ENCODE data around the gene PNO1. TPM values are rescaled to one million over a fixed set of nuclear protein-coding genes. Genes with fewer than 3 reads are reported as not detected.
A peak's percentile ranks its signal among the peaks of the same experiment; 100 is the strongest.

Gene PNO1
- total RNA-seq, 1 experiment from 2014 or later: 35.0 TPM

DNA sequence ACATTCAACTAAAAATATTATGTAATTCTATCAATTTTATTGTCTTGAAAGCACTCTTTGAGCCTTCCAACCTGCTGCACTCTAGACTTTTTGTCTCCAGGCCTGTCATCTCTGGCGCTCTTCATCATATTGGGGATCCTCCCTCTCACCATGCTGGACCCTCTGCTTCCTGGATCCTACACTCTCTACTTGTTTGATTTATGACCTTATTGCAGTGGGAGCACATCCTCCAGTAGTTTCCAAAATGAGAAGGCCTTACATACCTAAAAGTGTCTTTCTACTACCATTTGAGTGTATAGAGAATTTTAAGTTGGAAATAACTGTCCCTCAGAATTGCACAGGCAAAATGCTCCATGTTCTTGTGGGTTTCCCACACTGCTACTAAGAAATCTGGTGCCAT, 25.2 kb downstream of the PNO1 start:
- peaks cover 4% of the 10 kb centered on the region for H3K4me1 Mint-ChIP-seq (ENCODE audit: insufficient read depth, unreplicated experiment)
- ChIA-PET CTCF (interaction anchor here (2.3 kb wide), 1 partner anchor 61 kb away, joined by 7 read pairs; no protein-coding TSS in a partner anchor), POLR2A (no interaction called here)
- intact Hi-C loops (cut with micrococcal nuclease): no loop called here
- no peaks in the 10 kb centered on the region for H3K9me3 Mint-ChIP-seq (ENCODE audit: unreplicated experiment)
- no peak for DNase-seq (ENCODE audit: unreplicated experiment)
- BruUV-seq (replicated peaks): no TSS peak
- TF ChIP-seq, protein P1, sequence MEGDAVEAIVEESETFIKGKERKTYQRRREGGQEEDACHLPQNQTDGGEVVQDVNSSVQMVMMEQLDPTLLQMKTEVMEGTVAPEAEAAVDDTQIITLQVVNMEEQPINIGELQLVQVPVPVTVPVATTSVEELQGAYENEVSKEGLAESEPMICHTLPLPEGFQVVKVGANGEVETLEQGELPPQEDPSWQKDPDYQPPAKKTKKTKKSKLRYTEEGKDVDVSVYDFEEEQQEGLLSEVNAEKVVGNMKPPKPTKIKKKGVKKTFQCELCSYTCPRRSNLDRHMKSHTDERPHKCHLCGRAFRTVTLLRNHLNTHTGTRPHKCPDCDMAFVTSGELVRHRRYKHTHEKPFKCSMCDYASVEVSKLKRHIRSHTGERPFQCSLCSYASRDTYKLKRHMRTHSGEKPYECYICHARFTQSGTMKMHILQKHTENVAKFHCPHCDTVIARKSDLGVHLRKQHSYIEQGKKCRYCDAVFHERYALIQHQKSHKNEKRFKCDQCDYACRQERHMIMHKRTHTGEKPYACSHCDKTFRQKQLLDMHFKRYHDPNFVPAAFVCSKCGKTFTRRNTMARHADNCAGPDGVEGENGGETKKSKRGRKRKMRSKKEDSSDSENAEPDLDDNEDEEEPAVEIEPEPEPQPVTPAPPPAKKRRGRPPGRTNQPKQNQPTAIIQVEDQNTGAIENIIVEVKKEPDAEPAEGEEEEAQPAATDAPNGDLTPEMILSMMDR (IDR thresholded peaks at IDR 0.05; ENCODE audit: unreplicated experiment): no peak
- no peaks in the 10 kb centered on the region for H3K27me3 Mint-ChIP-seq (ENCODE audit: insufficient read depth, unreplicated experiment)
- H3K4me3 Mint-ChIP-seq (ENCODE audit: unreplicated experiment): no peak overlapping the region
- H3K27ac Mint-ChIP-seq (ENCODE audit: low read depth, unreplicated experiment): no peak overlapping the region
- peaks cover 64% of the 10 kb centered on the region for H3K36me3 Mint-ChIP-seq (ENCODE audit: insufficient read depth, unreplicated experiment)

DNA sequence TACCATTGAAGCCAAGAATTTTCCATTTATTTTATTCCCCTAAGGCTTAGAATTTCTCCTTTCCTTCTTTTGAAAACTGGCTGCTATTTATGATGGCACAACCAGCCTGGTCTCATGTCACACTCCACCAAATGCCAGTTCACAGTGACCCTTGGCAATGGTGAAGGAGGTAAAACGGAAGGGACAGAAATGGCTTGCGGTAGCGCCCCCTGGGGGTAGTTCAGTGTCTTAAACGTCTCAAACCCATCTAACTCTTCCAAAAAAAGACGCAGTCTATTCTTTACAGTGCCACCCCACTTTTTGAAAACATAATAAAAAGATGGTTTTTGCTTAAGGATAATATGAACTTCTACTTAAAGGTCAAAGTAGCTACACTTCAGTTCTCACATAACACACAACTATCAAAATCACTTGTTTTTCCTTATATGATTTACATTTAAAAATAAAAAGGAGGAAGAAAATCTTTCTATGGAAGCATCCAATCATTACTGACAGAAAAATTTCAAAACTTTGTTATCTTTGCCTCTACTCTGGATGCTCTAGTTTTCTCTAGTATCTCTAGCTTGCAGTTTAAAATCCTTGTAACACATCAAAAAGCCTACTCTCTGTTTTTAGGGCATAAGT, 28.0 kb downstream of the PNO1 start:
- no peak overlapping the region for H3K27ac Mint-ChIP-seq (ENCODE audit: low read depth, unreplicated experiment)
- no peak overlapping the region for H3K4me3 Mint-ChIP-seq (ENCODE audit: unreplicated experiment)
- peak; percentile 58 for DNase-seq (ENCODE audit: unreplicated experiment)
- ChIA-PET POLR2A (interaction anchor here (1.3 kb wide), 1 partner anchor 8 kb away, joined by 3 read pairs; no protein-coding TSS in a partner anchor), CTCF (interaction anchor here (0.6 to 1.8 kb wide), 14 partner anchors 8 to 303 kb away, joined by 3 to 10 read pairs (median 3); a partner anchor contains a TSS)
- peaks cover 7% of the 10 kb centered on the region for H3K4me1 Mint-ChIP-seq (ENCODE audit: insufficient read depth, unreplicated experiment)
- H3K36me3 Mint-ChIP-seq (ENCODE audit: insufficient read depth, unreplicated experiment): peaks cover 51% of the 10 kb centered on the region
- BruUV-seq (replicated peaks): no TSS peak
- no peaks in the 10 kb centered on the region for H3K9me3 Mint-ChIP-seq (ENCODE audit: unreplicated experiment)
- TF ChIP-seq, protein P1 (IDR thresholded peaks at IDR 0.05; ENCODE audit: unreplicated experiment): peak; percentile 67
- H3K27me3 Mint-ChIP-seq (ENCODE audit: insufficient read depth, unreplicated experiment): no peaks in the 10 kb centered on the region
- intact Hi-C loops (cut with micrococcal nuclease): no loop called here

DNA sequence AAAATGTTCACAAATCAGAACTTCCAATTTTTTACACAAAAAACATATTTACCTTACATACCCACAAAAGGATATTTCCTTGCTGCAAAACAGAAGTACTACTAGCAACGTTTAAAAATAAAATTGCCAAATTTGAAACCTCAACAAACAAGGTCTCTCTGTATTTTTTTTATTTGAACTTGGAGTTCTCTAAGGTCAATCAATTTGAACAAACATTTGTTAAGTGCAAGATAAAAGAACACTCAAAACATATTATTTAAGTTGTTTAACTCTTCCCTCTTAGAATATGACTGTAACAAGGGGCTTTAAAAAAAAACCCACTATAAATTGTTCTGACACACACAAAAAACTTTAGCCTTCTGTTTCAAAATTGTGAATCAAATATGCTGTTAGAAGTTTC, 29.6 kb downstream of the PNO1 start:
- intact Hi-C loops (cut with micrococcal nuclease): no loop called here
- Mint-ChIP-seq H3K4me1 (ENCODE audit: insufficient read depth, unreplicated experiment) (peaks cover 17% of the 10 kb centered on the region), H3K36me3 (ENCODE audit: insufficient read depth, unreplicated experiment) (peaks cover 39% of the 10 kb centered on the region), H3K27me3 (ENCODE audit: insufficient read depth, unreplicated experiment) (no peaks in the 10 kb centered on the region), H3K4me3 (ENCODE audit: unreplicated experiment) (no peak overlapping the region), H3K9me3 (ENCODE audit: unreplicated experiment) (no peaks in the 10 kb centered on the region), H3K27ac (ENCODE audit: low read depth, unreplicated experiment) (no peak overlapping the region)
- ChIA-PET CTCF (interaction anchor here (1.4 to 1.6 kb wide), 2 partner anchors 7 to 12 kb away, joined by 3 to 5 read pairs; no protein-coding TSS in a partner anchor), POLR2A (interaction anchor here (1.4 kb wide), 1 partner anchor 29 kb away, joined by 3 read pairs; the partner anchor contains the start of gene PNO1)
- TF ChIP-seq, protein P1 (IDR thresholded peaks at IDR 0.05; ENCODE audit: unreplicated experiment): no peak
- BruUV-seq (replicated peaks): no TSS peak
- DNase-seq (ENCODE audit: unreplicated experiment): no peak

DNA sequence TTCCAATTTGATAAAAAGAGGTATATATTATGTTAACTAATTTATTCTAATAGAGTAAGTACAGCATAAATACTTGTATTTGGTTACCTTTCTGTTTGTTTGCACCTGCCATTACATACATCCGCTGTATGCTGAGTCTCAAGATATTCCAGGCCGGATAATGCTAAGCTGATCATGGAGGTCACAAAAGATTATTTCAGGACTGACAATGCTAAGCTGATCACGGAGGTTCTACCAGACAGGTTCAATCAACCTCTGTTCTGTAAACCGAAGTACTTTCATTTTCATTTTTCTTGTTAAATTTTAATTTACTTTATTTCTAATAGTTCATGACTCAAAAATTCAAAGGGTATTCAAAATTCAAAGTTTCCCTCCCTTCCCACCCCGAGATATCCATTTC, 31.1 kb downstream of the PNO1 start:
- peaks cover 32% of the 10 kb centered on the region for H3K36me3 Mint-ChIP-seq (ENCODE audit: insufficient read depth, unreplicated experiment)
- H3K27me3 Mint-ChIP-seq (ENCODE audit: insufficient read depth, unreplicated experiment): no peaks in the 10 kb centered on the region
- H3K4me1 Mint-ChIP-seq (ENCODE audit: insufficient read depth, unreplicated experiment): peaks cover 27% of the 10 kb centered on the region
- ChIA-PET POLR2A (interaction anchor here (0.9 to 2.0 kb wide), 6 partner anchors 9 to 94 kb away, joined by 3 to 6 read pairs (median 4); partner anchors contain the start of gene PNO1), CTCF (interaction anchor here (0.6 to 2.4 kb wide), 7 partner anchors 13 to 94 kb away, joined by 3 to 13 read pairs (median 4); no protein-coding TSS in a partner anchor)
- no peak overlapping the region for H3K27ac Mint-ChIP-seq (ENCODE audit: low read depth, unreplicated experiment)
- no peak for DNase-seq (ENCODE audit: unreplicated experiment)
- intact Hi-C loops (cut with micrococcal nuclease): loop anchor here (2.0 kb wide), 1 partner anchor 60 kb away; no protein-coding TSS in a partner anchor
- H3K4me3 Mint-ChIP-seq (ENCODE audit: unreplicated experiment): no peak overlapping the region
- TF ChIP-seq, protein P1 (IDR thresholded peaks at IDR 0.05; ENCODE audit: unreplicated experiment): no peak
- H3K9me3 Mint-ChIP-seq (ENCODE audit: unreplicated experiment): no peaks in the 10 kb centered on the region
- BruUV-seq (replicated peaks): no TSS peak

Measured in MCF 10A (cell line).